DND-41 (cell line): Measurements from ENCODE around the gene ADAMTS16.
A peak's percentile ranks its signal among the peaks of the same experiment; 100 is the strongest.

Experiments
- ATAC-seq: fragments of 200-7000 bp; cut with Tn5 transposase; 3 replicates; pipeline ENCODE4 v1.9.1; 2021; ENCODE audit warnings: low read depth; ENCODE audit not compliant: insufficient read depth
- DNase-seq: peaks from one replicate; pipeline ENCODE4 v3.0.0-alpha.2; 2020
- H2AFZ ChIP-seq: 2 replicates; pipeline ENCODE4 v1.6.0; 2012; ENCODE audit warnings: low read depth, low read length
- H3K27ac ChIP-seq: 2 replicates; pipeline ENCODE4 v1.5.1; 2012; ENCODE audit warnings: low read length, inconsistent platforms
- H3K27me3 ChIP-seq: fragments of 200-600 bp; sonication (generic); 2 replicates; pipeline ENCODE4 v1.6.0; 2012; ENCODE audit warnings: low read length, mild to moderate bottlenecking, inconsistent platforms; ENCODE audit not compliant: insufficient read depth, poor library complexity
- H3K36me3 ChIP-seq: 2 replicates; pipeline ENCODE4 v1.5.1; 2012; ENCODE audit warnings: low read length, inconsistent platforms; ENCODE audit not compliant: insufficient read depth
- H3K4me1 ChIP-seq: 2 replicates; pipeline ENCODE4 v1.5.1; 2012; ENCODE audit warnings: mild to moderate bottlenecking, low read length; ENCODE audit not compliant: insufficient read depth
- H3K4me2 ChIP-seq: 2 replicates; pipeline ENCODE4 v1.6.0; 2012; ENCODE audit warnings: mild to moderate bottlenecking, moderate library complexity, low read length, inconsistent platforms; ENCODE audit not compliant: insufficient read depth
- H3K4me3 ChIP-seq, 2 experiments: fragments of 200-600 bp in 1 of 2; shearing (Covaris generic) in 1 of 2; 2 replicates each; pipeline ENCODE4 v1.5.1; 2012 to 2016; ENCODE audit warnings: inconsistent platforms in 2 of 2, low read length in 2 of 2, mild to moderate bottlenecking in 2 of 2, low read depth in 1 of 2, moderate library complexity in 1 of 2
- H3K79me2 ChIP-seq: 2 replicates; pipeline ENCODE4 v1.6.0; 2012; ENCODE audit warnings: low read length, inconsistent platforms; ENCODE audit not compliant: insufficient read depth
- H3K9ac ChIP-seq: 2 replicates; pipeline ENCODE4 v1.6.0; 2012; ENCODE audit warnings: low read depth, mild to moderate bottlenecking, inconsistent platforms, low read length, moderate library complexity
- H3K9me3 ChIP-seq: 2 replicates; pipeline ENCODE4 v1.5.1; 2012; ENCODE audit warnings: low read length, moderate library complexity, mild to moderate bottlenecking, inconsistent platforms; ENCODE audit not compliant: insufficient read depth, severe bottlenecking
- H4K20me1 ChIP-seq: 2 replicates; pipeline ENCODE4 v1.6.0; 2012; ENCODE audit warnings: low read length; ENCODE audit not compliant: insufficient read depth
- EZH2 ChIP-seq: IDR thresholded peaks from 3 replicates; pipeline ENCODE4 v1.6.1; 2012; ENCODE audit warnings: borderline replicate concordance, low read depth, mild to moderate bottlenecking, moderate library complexity, low read length, inconsistent platforms; ENCODE audit not compliant: severe bottlenecking
- TF ChIP-seq, protein P1 (sequence below): IDR thresholded peaks from 2 replicates; pipeline ENCODE4 v1.5.1; 2012; ENCODE audit warnings: borderline replicate concordance, low read length, moderate library complexity, mild to moderate bottlenecking; ENCODE audit not compliant: poor library complexity, severe bottlenecking; ENCODE audit errors: extremely low read depth

ADAMTS16 gene

DNA sequence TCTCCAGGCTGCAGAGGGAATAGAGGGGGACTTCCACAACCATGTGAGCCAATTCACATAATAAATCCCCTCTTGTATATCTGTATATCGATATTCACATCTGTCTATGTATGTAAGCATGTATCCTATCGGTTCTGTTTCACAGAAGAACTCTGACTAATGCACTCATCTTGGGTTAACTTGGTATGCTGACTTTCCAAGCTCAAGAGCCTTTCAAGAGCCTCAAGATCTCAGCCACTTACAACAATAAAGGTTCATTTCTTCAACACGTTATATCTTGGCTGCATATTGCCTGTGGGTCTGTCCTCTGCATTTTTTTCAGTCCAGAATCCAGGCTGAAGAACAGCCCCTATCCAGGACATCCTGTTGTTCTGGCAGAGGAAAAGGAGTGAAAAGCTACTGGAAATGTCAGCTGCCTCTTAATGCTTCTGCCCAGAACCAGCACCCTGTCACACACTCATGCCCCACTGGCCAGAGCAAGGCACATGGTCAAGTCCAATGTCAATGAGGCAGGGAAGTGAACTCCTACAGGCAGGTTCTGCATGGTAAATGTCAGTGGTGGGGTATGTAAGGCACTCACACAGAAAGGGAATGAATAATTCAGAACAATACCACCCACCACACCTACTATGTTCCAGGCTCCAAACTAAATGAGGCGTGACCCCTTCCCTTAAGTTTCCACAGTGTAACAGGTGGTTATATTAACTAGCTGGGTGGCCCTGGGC, 190.8 kb downstream of the ADAMTS16 start:
- H3K27ac ChIP-seq = no peak overlapping the region
- no peak for TF ChIP-seq EZH2
- TF ChIP-seq, protein P1, sequence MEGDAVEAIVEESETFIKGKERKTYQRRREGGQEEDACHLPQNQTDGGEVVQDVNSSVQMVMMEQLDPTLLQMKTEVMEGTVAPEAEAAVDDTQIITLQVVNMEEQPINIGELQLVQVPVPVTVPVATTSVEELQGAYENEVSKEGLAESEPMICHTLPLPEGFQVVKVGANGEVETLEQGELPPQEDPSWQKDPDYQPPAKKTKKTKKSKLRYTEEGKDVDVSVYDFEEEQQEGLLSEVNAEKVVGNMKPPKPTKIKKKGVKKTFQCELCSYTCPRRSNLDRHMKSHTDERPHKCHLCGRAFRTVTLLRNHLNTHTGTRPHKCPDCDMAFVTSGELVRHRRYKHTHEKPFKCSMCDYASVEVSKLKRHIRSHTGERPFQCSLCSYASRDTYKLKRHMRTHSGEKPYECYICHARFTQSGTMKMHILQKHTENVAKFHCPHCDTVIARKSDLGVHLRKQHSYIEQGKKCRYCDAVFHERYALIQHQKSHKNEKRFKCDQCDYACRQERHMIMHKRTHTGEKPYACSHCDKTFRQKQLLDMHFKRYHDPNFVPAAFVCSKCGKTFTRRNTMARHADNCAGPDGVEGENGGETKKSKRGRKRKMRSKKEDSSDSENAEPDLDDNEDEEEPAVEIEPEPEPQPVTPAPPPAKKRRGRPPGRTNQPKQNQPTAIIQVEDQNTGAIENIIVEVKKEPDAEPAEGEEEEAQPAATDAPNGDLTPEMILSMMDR = no peak
- no peak overlapping the region for H2AFZ ChIP-seq
- no peak for DNase-seq
- H3K79me2 ChIP-seq = no peaks in the 10 kb centered on the region
- no peaks in the 10 kb centered on the region for H4K20me1 ChIP-seq
- H3K4me1 ChIP-seq = no peaks in the 10 kb centered on the region
- H3K4me3 ChIP-seq = no peak overlapping the region
- H3K9ac ChIP-seq = no peak overlapping the region
- no peak overlapping the region for H3K4me2 ChIP-seq
- H3K27me3 ChIP-seq = no peaks in the 10 kb centered on the region
- ATAC-seq = no peak
- no peaks in the 10 kb centered on the region for H3K9me3 ChIP-seq
- H3K36me3 ChIP-seq = no peaks in the 10 kb centered on the region

DNA sequence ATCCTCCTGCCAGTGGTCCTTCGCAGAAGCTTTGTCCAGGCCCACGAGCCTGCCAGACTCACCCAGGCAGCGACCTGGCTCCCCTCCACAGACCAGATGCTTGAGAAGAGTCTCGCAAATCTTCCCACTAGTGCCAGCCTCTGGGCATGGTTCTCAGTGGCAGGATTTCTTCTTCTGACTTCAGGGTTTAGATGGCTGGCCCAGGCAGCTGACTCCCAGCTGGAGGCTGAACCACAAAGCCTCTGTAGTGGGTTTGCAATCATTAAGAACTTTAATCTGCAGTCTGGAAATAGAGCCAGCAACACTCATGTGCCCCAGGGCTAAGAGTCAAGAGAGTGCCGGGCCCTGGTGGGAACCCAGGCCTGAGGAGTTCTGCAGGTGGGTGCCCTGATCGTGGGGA, 191.7 kb downstream of the ADAMTS16 start:
- H3K4me3 ChIP-seq = no peak overlapping the region
- no peak overlapping the region for H3K4me2 ChIP-seq
- H4K20me1 ChIP-seq = no peaks in the 10 kb centered on the region
- no peaks in the 10 kb centered on the region for H3K36me3 ChIP-seq
- TF ChIP-seq, protein P1 = no peak
- TF ChIP-seq EZH2 = no peak
- H2AFZ ChIP-seq = no peak overlapping the region
- DNase-seq (peak; percentile 26), ATAC-seq (peak; percentile 75)
- H3K27me3 ChIP-seq = no peaks in the 10 kb centered on the region
- H3K27ac ChIP-seq = no peak overlapping the region
- no peaks in the 10 kb centered on the region for H3K79me2 ChIP-seq
- H3K9ac ChIP-seq = no peak overlapping the region
- no peaks in the 10 kb centered on the region for H3K9me3 ChIP-seq
- H3K4me1 ChIP-seq = no peaks in the 10 kb centered on the region

DNA sequence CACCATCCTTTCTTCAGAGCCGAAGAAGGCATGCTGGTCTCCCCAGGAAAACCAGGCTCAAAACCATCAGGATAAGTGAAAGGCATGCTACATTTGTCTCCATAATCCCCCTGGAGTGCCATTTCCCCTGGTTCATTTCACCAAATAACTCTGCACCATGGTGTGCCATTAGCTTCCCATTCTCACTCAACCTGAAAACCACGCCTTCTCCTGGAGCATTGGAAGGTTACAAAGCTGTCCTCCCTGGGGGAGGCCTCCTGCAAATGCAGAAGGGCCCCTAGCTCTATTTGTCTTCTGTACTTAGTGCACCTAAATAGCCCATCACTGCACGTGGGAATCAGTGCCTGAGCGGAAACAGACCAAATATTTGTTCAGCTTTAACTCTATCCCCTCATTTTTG, 192.2 kb downstream of the ADAMTS16 start:
- H3K4me1 ChIP-seq = no peaks in the 10 kb centered on the region
- no peaks in the 10 kb centered on the region for H3K36me3 ChIP-seq
- no peaks in the 10 kb centered on the region for H3K79me2 ChIP-seq
- no peak overlapping the region for H3K9ac ChIP-seq
- TF ChIP-seq, protein P1 = no peak
- TF ChIP-seq EZH2 = no peak
- H3K4me3 ChIP-seq = no peak overlapping the region
- no peaks in the 10 kb centered on the region for H3K27me3 ChIP-seq
- ATAC-seq (no peak), DNase-seq (no peak)
- no peak overlapping the region for H2AFZ ChIP-seq
- H3K4me2 ChIP-seq = no peak overlapping the region
- no peaks in the 10 kb centered on the region for H3K9me3 ChIP-seq
- H4K20me1 ChIP-seq = no peaks in the 10 kb centered on the region
- H3K27ac ChIP-seq = no peak overlapping the region
